Epithelial cell of proximal tubule (primary cell): ENCODE data around the gene AZGP1. TPM values are rescaled to one million over a fixed set of nuclear protein-coding genes. Genes with fewer than 3 reads are reported as not detected.

Experiments
- DNase-seq: peaks from one replicate; pipeline ENCODE4 v3.0.0-alpha.2; 2011; ENCODE audit warnings: low read depth
- H3K4me3 ChIP-seq: 2 replicates; pipeline ENCODE4 v1.5.1; 2011; ENCODE audit warnings: low read depth, mild to moderate bottlenecking, low read length
- total RNA-seq: library from RNA; depleted of rRNA; stranded (reverse); fragments of >200 nt; gene quantifications from 2 replicates; pipeline ENCODE4 v1.2.3, GENCODE V29; 2015
- TF ChIP-seq, protein P1 (sequence below): conservative IDR thresholded peaks from 2 replicates; pipeline ENCODE4 v1.5.1; 2012; ENCODE audit warnings: low read depth, mild to moderate bottlenecking, low read length

Gene AZGP1
- total RNA-seq = not detected in 2 replicates

DNA sequence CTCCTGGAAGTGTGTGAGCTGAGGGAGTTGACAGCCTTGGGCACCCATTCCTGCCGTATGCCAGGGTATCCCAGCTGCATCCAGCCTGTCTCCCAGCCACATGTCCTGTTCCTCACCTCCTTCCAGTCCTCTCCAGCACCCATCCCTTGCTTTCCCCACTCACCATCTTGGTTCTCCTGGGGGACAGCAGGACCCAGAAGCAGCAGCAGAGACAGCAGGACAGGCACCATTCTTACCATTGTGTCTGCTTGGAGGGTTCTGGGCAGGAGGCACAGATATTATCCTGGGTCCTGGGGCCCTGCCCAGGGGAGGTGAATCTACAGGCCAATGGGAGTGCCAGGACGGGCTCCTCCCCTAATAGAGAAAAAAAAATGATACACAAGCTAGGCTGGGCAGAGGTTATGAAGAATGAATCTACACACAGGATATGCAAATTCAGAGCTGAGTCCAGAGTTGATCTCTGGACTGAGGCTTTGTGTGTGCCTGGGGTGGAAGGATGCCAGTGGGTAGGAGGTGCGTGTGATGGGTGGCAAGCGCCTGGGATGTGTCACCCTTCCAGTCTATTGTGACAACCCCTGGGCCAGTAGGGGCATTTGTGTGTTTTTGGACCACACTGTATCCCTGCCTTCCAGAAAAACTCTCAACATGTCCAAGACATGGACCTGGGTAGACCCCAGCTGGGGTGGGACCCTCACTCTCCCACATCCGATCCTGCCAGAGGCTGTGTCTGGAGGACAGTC, at the start of gene AZGP1:
Gene AZGP1 (minus strand): TSS at position 250 of the 740 bp plus-strand sequence. CDS start 11 bp downstream, at position 239.
- DNase-seq = no peak
- TF ChIP-seq, protein P1, sequence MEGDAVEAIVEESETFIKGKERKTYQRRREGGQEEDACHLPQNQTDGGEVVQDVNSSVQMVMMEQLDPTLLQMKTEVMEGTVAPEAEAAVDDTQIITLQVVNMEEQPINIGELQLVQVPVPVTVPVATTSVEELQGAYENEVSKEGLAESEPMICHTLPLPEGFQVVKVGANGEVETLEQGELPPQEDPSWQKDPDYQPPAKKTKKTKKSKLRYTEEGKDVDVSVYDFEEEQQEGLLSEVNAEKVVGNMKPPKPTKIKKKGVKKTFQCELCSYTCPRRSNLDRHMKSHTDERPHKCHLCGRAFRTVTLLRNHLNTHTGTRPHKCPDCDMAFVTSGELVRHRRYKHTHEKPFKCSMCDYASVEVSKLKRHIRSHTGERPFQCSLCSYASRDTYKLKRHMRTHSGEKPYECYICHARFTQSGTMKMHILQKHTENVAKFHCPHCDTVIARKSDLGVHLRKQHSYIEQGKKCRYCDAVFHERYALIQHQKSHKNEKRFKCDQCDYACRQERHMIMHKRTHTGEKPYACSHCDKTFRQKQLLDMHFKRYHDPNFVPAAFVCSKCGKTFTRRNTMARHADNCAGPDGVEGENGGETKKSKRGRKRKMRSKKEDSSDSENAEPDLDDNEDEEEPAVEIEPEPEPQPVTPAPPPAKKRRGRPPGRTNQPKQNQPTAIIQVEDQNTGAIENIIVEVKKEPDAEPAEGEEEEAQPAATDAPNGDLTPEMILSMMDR = no peak
- no peak within 1 kb of the TSS for H3K4me3 ChIP-seq

GRCh38 chr7:100024020-100024619, 48.3 kb upstream of the AZGP1 start:
- DNase-seq = no peak
- no peak overlapping the region for H3K4me3 ChIP-seq
- TF ChIP-seq, protein P1 = no peak

- no peak overlapping the region for H3K4me3 ChIP-seq
- DNase-seq = no peak
- TF ChIP-seq, protein P1 = no peak
These were observed 47.7 kb upstream of the AZGP1 start for GRCh38 chr7:100023526-100023925.

GRCh38 chr7:100022621-100023020, 46.8 kb upstream of the AZGP1 start:
- TF ChIP-seq, protein P1 = no peak
- no peak overlapping the region for H3K4me3 ChIP-seq
- no peak for DNase-seq

DNA sequence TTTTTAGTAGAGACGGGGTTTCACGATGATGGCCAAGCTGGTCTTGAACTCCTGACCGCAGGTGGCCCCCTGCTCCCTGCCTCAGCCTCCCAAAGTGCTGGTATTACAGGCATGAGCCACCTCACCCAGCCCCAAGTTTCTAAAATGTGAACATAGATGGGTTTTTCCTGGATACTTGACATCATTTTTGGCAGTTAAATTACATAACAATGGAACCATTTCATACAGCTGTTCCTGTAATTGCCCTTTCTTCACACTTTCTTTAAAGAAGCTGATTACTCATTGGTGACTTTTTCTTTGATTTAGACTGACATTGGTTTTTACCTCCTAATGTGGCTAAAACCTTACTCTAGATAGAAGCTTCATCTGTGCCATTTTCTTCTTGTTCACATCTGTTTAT, 45.5 kb upstream of the AZGP1 start:
- no peak for DNase-seq
- H3K4me3 ChIP-seq = no peak overlapping the region
- TF ChIP-seq, protein P1 = no peak

GRCh38 chr7:100019908-100020307, 44.1 kb upstream of the AZGP1 start:
- DNase-seq = no peak
- no peak overlapping the region for H3K4me3 ChIP-seq
- TF ChIP-seq, protein P1 = no peak
